Neural progenitor cell (in vitro differentiated cells): Measurements from ENCODE around the gene ZAP70. TPM values are rescaled to one million over a fixed set of nuclear protein-coding genes. Genes with fewer than 3 reads are reported as not detected.

Experiments used
- DNase-seq: peaks from one replicate; pipeline ENCODE4 v3.0.0-alpha.2; 2016; ENCODE audit warnings: low spot score
- H2AFZ ChIP-seq: fragments of 200-600 bp; sonication (generic); replicated peaks from 2 replicates; pipeline ENCODE4 v1.6.1; 2016; ENCODE audit warnings: antibody characterized with exemption
- H3F3A ChIP-seq: fragments of 200-600 bp; sonication (generic); 2 replicates; pipeline ENCODE4 v1.6.1; 2016; ENCODE audit warnings: antibody characterized with exemption, low read depth
- H3K27ac ChIP-seq: fragments of 200-600 bp; sonication (generic); 2 replicates; pipeline ENCODE4 v1.5.1; 2016; ENCODE audit warnings: mild to moderate bottlenecking
- H3K27me3 ChIP-seq: fragments of 200-600 bp; sonication (generic); 2 replicates; pipeline ENCODE4 v1.6.1; 2016; ENCODE audit warnings: mild to moderate bottlenecking, moderate library complexity
- H3K36me3 ChIP-seq: fragments of 200-600 bp; sonication (generic); 2 replicates; pipeline ENCODE4 v1.5.1; 2016
- H3K4me1 ChIP-seq: fragments of 200-600 bp; sonication (generic); 2 replicates; pipeline ENCODE4 v1.6.1; 2016; ENCODE audit warnings: mixed run types
- H3K4me2 ChIP-seq: fragments of 200-600 bp; sonication (generic); 2 replicates; pipeline ENCODE4 v1.6.1; 2016
- H3K4me3 ChIP-seq: fragments of 200-600 bp; sonication (generic); 2 replicates; pipeline ENCODE4 v1.5.1; 2016
- H3K79me2 ChIP-seq: fragments of 200-600 bp; sonication (generic); 2 replicates; pipeline ENCODE4 v1.6.1; 2016; ENCODE audit warnings: low read depth
- H3K9ac ChIP-seq: fragments of 200-600 bp; sonication (generic); 2 replicates; pipeline ENCODE4 v1.6.1; 2016
- H3K9me3 ChIP-seq: fragments of 200-600 bp; sonication (generic); 2 replicates; pipeline ENCODE4 v1.5.1; 2016; ENCODE audit warnings: low read depth
- H4K20me1 ChIP-seq: fragments of 200-600 bp; sonication (generic); 2 replicates; pipeline ENCODE4 v1.6.1; 2016; ENCODE audit warnings: low read depth
- H3K27ac Mint-ChIP-seq: 3 replicates; pipeline ENCODE4 v1.8.0; 2021; ENCODE audit warnings: mixed read lengths
- H3K27me3 Mint-ChIP-seq: 2 replicates; pipeline ENCODE4 v1.8.0; 2022; ENCODE audit warnings: low read depth, mild to moderate bottlenecking, inconsistent platforms, moderate library complexity, mixed read lengths; ENCODE audit not compliant: insufficient read depth
- H3K36me3 Mint-ChIP-seq: 3 replicates; pipeline ENCODE4 v1.8.0; 2021; ENCODE audit warnings: mixed read lengths
- H3K4me1 Mint-ChIP-seq: 3 replicates; pipeline ENCODE4 v1.8.0; 2021; ENCODE audit warnings: mixed read lengths
- H3K4me3 Mint-ChIP-seq: 3 replicates; pipeline ENCODE4 v1.8.0; 2021; ENCODE audit warnings: mild to moderate bottlenecking, moderate library complexity, mixed read lengths
- H3K9me3 Mint-ChIP-seq: 3 replicates; pipeline ENCODE4 v1.8.0; 2020; ENCODE audit warnings: mixed read lengths
- EZH2 ChIP-seq: fragments of 200-600 bp; sonication (generic); IDR thresholded peaks from 2 replicates; pipeline ENCODE4 v1.6.1; 2017; ENCODE audit warnings: antibody characterized with exemption, mild to moderate bottlenecking, moderate library complexity
- EZH2phosphoT487 ChIP-seq: fragments of 200-600 bp; sonication (generic); IDR thresholded peaks from 2 replicates; pipeline ENCODE4 v1.6.1; 2017; ENCODE audit warnings: antibody characterized with exemption
- total RNA-seq: library from RNA; depleted of rRNA; stranded (reverse); fragments of >200 nt; gene quantifications from 2 replicates; pipeline ENCODE4 v1.2.3, GENCODE V29; 2015; ENCODE audit warnings: low replicate concordance
- TF ChIP-seq, protein P1 (sequence below): fragments of 200-600 bp; sonication (generic); IDR thresholded peaks from 2 replicates; pipeline ENCODE4 v1.5.1; 2017; ENCODE audit warnings: antibody characterized with exemption, mild to moderate bottlenecking

ZAP70 gene
- total RNA-seq, 1 donor from 2014 or later, result not detected

DNA sequence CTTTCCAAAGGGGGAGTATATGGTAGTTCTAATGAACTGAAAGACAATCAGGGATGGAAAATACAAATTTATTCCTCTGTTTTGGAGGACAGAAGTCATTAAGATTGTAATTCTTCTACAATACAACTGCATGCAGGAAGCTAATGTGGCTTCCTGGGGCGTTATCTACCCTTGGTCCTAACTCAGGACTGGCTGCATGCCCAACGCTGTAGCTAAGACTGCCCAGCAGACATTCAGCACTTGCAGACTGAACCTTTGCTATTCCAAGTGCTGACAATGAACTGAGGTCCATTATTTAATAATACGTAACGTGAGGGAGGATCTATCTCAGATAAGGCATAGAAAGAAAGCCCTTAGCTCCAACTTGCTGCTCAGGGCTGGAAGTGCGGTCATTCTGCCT is 53.2 kb downstream of the ZAP70 start:
- Histone ChIP-seq H3K4me1 (peaks cover 6% of the 10 kb centered on the region), H3K9ac (no peak overlapping the region), H2AFZ (no peak overlapping the region), H3K4me2 (no peak overlapping the region), H3K4me3 (no peak overlapping the region), H3F3A (no peaks in the 10 kb centered on the region), H4K20me1 (no peaks in the 10 kb centered on the region), H3K36me3 (no peaks in the 10 kb centered on the region), H3K79me2 (no peaks in the 10 kb centered on the region), H3K9me3 (no peaks in the 10 kb centered on the region), H3K27ac (no peak overlapping the region), H3K27me3 (no peaks in the 10 kb centered on the region)
- TF ChIP-seq EZH2 (no peak), EZH2phosphoT487 (no peak)
- TF ChIP-seq, protein P1, sequence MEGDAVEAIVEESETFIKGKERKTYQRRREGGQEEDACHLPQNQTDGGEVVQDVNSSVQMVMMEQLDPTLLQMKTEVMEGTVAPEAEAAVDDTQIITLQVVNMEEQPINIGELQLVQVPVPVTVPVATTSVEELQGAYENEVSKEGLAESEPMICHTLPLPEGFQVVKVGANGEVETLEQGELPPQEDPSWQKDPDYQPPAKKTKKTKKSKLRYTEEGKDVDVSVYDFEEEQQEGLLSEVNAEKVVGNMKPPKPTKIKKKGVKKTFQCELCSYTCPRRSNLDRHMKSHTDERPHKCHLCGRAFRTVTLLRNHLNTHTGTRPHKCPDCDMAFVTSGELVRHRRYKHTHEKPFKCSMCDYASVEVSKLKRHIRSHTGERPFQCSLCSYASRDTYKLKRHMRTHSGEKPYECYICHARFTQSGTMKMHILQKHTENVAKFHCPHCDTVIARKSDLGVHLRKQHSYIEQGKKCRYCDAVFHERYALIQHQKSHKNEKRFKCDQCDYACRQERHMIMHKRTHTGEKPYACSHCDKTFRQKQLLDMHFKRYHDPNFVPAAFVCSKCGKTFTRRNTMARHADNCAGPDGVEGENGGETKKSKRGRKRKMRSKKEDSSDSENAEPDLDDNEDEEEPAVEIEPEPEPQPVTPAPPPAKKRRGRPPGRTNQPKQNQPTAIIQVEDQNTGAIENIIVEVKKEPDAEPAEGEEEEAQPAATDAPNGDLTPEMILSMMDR, result no peak
- peaks cover 2% of the 10 kb centered on the region for H3K4me1 Mint-ChIP-seq
- peaks cover 17% of the 10 kb centered on the region for H3K36me3 Mint-ChIP-seq
- no peaks in the 10 kb centered on the region for H3K9me3 Mint-ChIP-seq
- H3K27ac Mint-ChIP-seq, result no peak overlapping the region
- DNase-seq, result no peak
- H3K27me3 Mint-ChIP-seq, result no peaks in the 10 kb centered on the region
- H3K4me3 Mint-ChIP-seq, result no peak overlapping the region

DNA sequence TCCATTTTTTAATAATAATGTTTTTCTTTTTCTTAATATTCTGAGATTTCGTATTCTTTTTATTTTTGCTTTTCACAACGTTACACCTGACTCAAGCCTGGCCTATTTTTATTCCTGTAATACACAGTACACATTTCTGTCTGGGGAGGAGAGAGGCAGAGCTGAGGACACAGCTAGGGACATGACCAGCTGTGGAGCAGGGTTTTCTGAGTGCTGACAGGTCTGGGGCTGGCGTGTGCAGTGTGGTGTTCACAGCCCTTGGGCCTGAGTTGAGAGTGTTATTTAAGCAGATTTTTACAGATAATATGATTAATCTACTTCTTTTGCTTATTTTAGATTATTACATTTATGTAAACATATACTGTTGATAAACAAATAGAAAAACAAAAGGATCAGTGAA is 55.9 kb downstream of the ZAP70 start:
- TF ChIP-seq EZH2phosphoT487, result no peak
- TF ChIP-seq EZH2, result no peak
- TF ChIP-seq, protein P1, result no peak
- no peak for DNase-seq

DNA sequence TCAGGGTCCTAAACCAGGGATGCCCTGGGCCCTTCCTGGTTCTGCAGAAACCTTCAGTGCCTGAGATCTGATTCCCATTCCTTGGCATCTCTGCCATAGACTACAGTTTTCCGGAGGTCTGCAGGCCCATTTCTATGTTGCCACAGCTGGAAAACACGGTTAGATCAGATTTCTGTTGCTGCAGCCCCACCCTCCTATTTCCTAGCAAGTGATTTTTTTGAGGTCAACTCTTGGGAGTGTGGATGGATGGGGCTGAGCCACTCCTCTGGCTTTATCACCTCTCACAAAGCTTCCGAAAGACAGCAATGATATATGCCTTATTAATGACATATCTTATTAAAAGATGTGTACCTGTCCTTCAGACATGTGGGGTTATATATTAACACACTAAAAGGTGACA is 56.3 kb downstream of the ZAP70 start:
- no peak overlapping the region for H3K4me3 Mint-ChIP-seq
- no peak overlapping the region for H2AFZ ChIP-seq

More for the DNA sequence above, 55.9 kb downstream of the ZAP70 start:
- peaks cover 2% of the 10 kb centered on the region for H3K4me1 Mint-ChIP-seq
- H2AFZ ChIP-seq, result no peak overlapping the region
- H3F3A ChIP-seq, result no peaks in the 10 kb centered on the region
- no peaks in the 10 kb centered on the region for H3K36me3 ChIP-seq
- no peaks in the 10 kb centered on the region for H3K9me3 ChIP-seq
- H3K27ac Mint-ChIP-seq, result no peak overlapping the region
- H3K36me3 Mint-ChIP-seq, result peaks cover 17% of the 10 kb centered on the region
- H3K9ac ChIP-seq, result no peak overlapping the region
- H3K4me2 ChIP-seq, result no peak overlapping the region
- no peaks in the 10 kb centered on the region for H4K20me1 ChIP-seq
- no peaks in the 10 kb centered on the region for H3K27me3 ChIP-seq
- no peak overlapping the region for H3K4me3 ChIP-seq
- no peak overlapping the region for H3K27ac ChIP-seq
- no peaks in the 10 kb centered on the region for H3K79me2 ChIP-seq
- H3K27me3 Mint-ChIP-seq, result no peaks in the 10 kb centered on the region
- no peaks in the 10 kb centered on the region for H3K9me3 Mint-ChIP-seq
- H3K4me3 Mint-ChIP-seq, result no peak overlapping the region
- peaks cover 6% of the 10 kb centered on the region for H3K4me1 ChIP-seq

More for the DNA sequence above, 56.3 kb downstream of the ZAP70 start:
- TF ChIP-seq, protein P1, result no peak
- TF ChIP-seq EZH2phosphoT487, result no peak
- no peak for TF ChIP-seq EZH2
- DNase-seq, result no peak
- H4K20me1 ChIP-seq, result no peaks in the 10 kb centered on the region
- Mint-ChIP-seq H3K4me1 (peaks cover 2% of the 10 kb centered on the region), H3K36me3 (peaks cover 17% of the 10 kb centered on the region), H3K27ac (no peak overlapping the region), H3K9me3 (no peaks in the 10 kb centered on the region), H3K27me3 (no peaks in the 10 kb centered on the region)
- H3K36me3 ChIP-seq, result no peaks in the 10 kb centered on the region
- no peaks in the 10 kb centered on the region for H3K79me2 ChIP-seq
- H3K4me1 ChIP-seq, result peaks cover 6% of the 10 kb centered on the region
- no peak overlapping the region for H3K4me2 ChIP-seq
- no peaks in the 10 kb centered on the region for H3K27me3 ChIP-seq
- H3K4me3 ChIP-seq, result no peak overlapping the region
- H3F3A ChIP-seq, result no peaks in the 10 kb centered on the region
- no peak overlapping the region for H3K27ac ChIP-seq
- no peak overlapping the region for H3K9ac ChIP-seq
- no peaks in the 10 kb centered on the region for H3K9me3 ChIP-seq
